Renal pelvis (tissue), 4 donors: Measurements from ENCODE around the gene LHPP. TPM values are rescaled to one million over a fixed set of nuclear protein-coding genes. Genes with fewer than 3 reads are reported as not detected.
A peak's percentile ranks its signal among the peaks of the same experiment; 100 is the strongest.

ENCODE experiments used
- DNase-seq: peaks from one replicate; pipeline ENCODE4 v3.0.0-alpha.2; 2013
- polyA plus RNA-seq, 3 donors: library from polyadenylated mRNA; unstranded; fragments of 120-200 nt; gene quantifications; one replicate each; pipeline ENCODE4 v1.2.1, GENCODE V29; 2013; ENCODE audit not compliant: insufficient read length in 3 of 3

LHPP gene
- polyA plus RNA-seq, 3 donors: 19.6 to 26.3 (median 24.2) TPM

- no peak for DNase-seq
Measured at GRCh38 chr10:124465777-124466488, 4.3 kb downstream of the LHPP start.

GRCh38 chr10:124467165-124467564, 5.5 kb downstream of the LHPP start:
- DNase-seq: no peak

- no peak for DNase-seq
Measured at GRCh38 chr10:124468624-124469023, 7.0 kb downstream of the LHPP start.

GRCh38 chr10:124469956-124470484, 8.4 kb downstream of the LHPP start:
- DNase-seq: no peak

GRCh38 chr10:124470544-124471434, 9.2 kb downstream of the LHPP start:
- peak; percentile 46 for DNase-seq

GRCh38 chr10:124472071-124472470, 10.4 kb downstream of the LHPP start:
- DNase-seq: no peak

GRCh38 chr10:124473070-124473469, 11.4 kb downstream of the LHPP start:
- no peak for DNase-seq

GRCh38 chr10:124474514-124475070, 13.0 kb downstream of the LHPP start:
- no peak for DNase-seq

- DNase-seq: no peak
Measured at GRCh38 chr10:124476043-124476725, 14.6 kb downstream of the LHPP start.

GRCh38 chr10:124477614-124478363, 16.2 kb downstream of the LHPP start:
- DNase-seq: no peak

- DNase-seq: no peak
Measured at GRCh38 chr10:124478515-124478914, 16.9 kb downstream of the LHPP start.

- no peak for DNase-seq
Measured at GRCh38 chr10:124480860-124481259, 19.2 kb downstream of the LHPP start.

GRCh38 chr10:124481717-124482116, 20.1 kb downstream of the LHPP start:
- no peak for DNase-seq

GRCh38 chr10:124482236-124482800, 20.7 kb downstream of the LHPP start:
- no peak for DNase-seq

GRCh38 chr10:124482876-124483275, 21.3 kb downstream of the LHPP start:
- no peak for DNase-seq

GRCh38 chr10:124484031-124484430, 22.4 kb downstream of the LHPP start:
- no peak for DNase-seq

- no peak for DNase-seq
Measured at GRCh38 chr10:124484661-124485060, 23.0 kb downstream of the LHPP start.

- no peak for DNase-seq
Measured at GRCh38 chr10:124486635-124487034, 25.0 kb downstream of the LHPP start.

- DNase-seq: no peak
Measured at GRCh38 chr10:124491105-124491504, 29.5 kb downstream of the LHPP start.

- no peak for DNase-seq
Measured at GRCh38 chr10:124492266-124492665, 30.6 kb downstream of the LHPP start.
